SK-N-SH (cell line): ENCODE measurements around the gene ODAD2. TPM values are rescaled to one million over a fixed set of nuclear protein-coding genes. Genes with fewer than 3 reads are reported as not detected.
"Not testable (repeated sequence)": the region's sequence is repeated elsewhere in the genome, so short reads cannot be mapped to it uniquely, and the experiment has no call there.

Source experiments
- CTCF ChIA-PET: fragments of 300-600, 350-600 bp; formaldehyde crosslinking; extraction: SDS; loops from one replicate; lab custom pipeline; 2021; lab: Yijun Ruan, JAX
- POLR2A ChIA-PET: fragments of 350-600 bp; sonication (Branson Sonifier 250); formaldehyde crosslinking; extraction: SDS; loops from one replicate; lab custom pipeline; 2020; ENCODE audit warnings: antibody characterized with exemption, inconsistent platforms; lab: Yijun Ruan, JAX
- DNase-seq: peaks from one replicate; pipeline ENCODE4 v3.0.0; 2012
- H2AFZ ChIP-seq: fragments of 200-600 bp; sonication (generic); 2 replicates; pipeline ENCODE4 v1.8.1; 2016; ENCODE audit warnings: antibody characterized with exemption, mild to moderate bottlenecking, low read depth
- H3F3A ChIP-seq: fragments of 200-600 bp; sonication (generic); replicated peaks from 2 replicates; pipeline ENCODE3; 2016; ENCODE audit warnings: antibody characterized with exemption, mild to moderate bottlenecking; ENCODE audit not compliant: insufficient read depth
- H3K27ac ChIP-seq, 2 experiments: fragments of 200-500 bp in 1 of 2; fragments of 200-600 bp in 1 of 2; sonication (Bioruptor generic) in 1 of 2; sonication (generic), shearing (Covaris generic) in 1 of 2; 2 replicates each; pipeline versions ENCODE4 v1.5.1 to v1.6.1; 2014 to 2016; ENCODE audit warnings: low read depth in 2 of 2, inconsistent platforms in 1 of 2, low read length in 1 of 2, mild to moderate bottlenecking in 1 of 2, mixed read lengths in 1 of 2
- H3K27me3 ChIP-seq: fragments of 200-600 bp; sonication (generic), shearing (Covaris generic); 2 replicates; pipeline ENCODE4 v1.6.1; 2016; ENCODE audit warnings: mixed run types; ENCODE audit not compliant: insufficient read depth
- H3K36me3 ChIP-seq, 2 experiments: fragments of 200-500 bp in 1 of 2; fragments of 200-600 bp in 1 of 2; sonication (Bioruptor generic) in 1 of 2; sonication (generic) in 1 of 2; replicated peaks in 1 of 2; 2 replicates each; pipeline versions ENCODE3 to v1.5.1; 2014 to 2016; ENCODE audit warnings: low read length in 1 of 2, mild to moderate bottlenecking in 1 of 2; ENCODE audit not compliant: insufficient read depth in 2 of 2, control insufficient read depth in 1 of 2
- H3K4me1 ChIP-seq, 2 experiments: fragments of 200-500 bp in 1 of 2; fragments of 200-600 bp in 1 of 2; sonication (Bioruptor generic) in 1 of 2; sonication (generic), shearing (Covaris generic) in 1 of 2; 2 replicates each; pipeline versions ENCODE4 v1.5.1 to v1.6.1; 2014 to 2016; ENCODE audit warnings: low read depth in 1 of 2, low read length in 1 of 2, mixed run types in 1 of 2; ENCODE audit not compliant: insufficient read depth in 2 of 2, control insufficient read depth in 1 of 2
- H3K4me2 ChIP-seq: fragments of 200-600 bp; sonication (generic), shearing (Covaris generic); 2 replicates; pipeline ENCODE4 v1.6.1; 2017; ENCODE audit warnings: mixed run types
- H3K4me3 ChIP-seq, 2 experiments: fragments of 200-500 bp in 1 of 2; fragments of 200-600 bp in 1 of 2; sonication (Bioruptor generic) in 1 of 2; sonication (generic), shearing (Covaris generic) in 1 of 2; 2 replicates each; pipeline versions ENCODE4 v1.5.1 to v1.8.1; 2014 to 2016; ENCODE audit warnings: low read depth in 2 of 2, inconsistent platforms in 1 of 2, low read length in 1 of 2, mild to moderate bottlenecking in 1 of 2, mixed read lengths in 1 of 2, moderate library complexity in 1 of 2
- H3K79me2 ChIP-seq: fragments of 200-600 bp; sonication (generic); 2 replicates; pipeline ENCODE4 v1.8.1; 2017; ENCODE audit warnings: mild to moderate bottlenecking; ENCODE audit not compliant: insufficient read depth
- H3K9ac ChIP-seq: fragments of 200-600 bp; sonication (generic); 2 replicates; pipeline ENCODE4 v1.6.1; 2017; ENCODE audit warnings: mixed run types
- H3K9me2 ChIP-seq: fragments of 200-600 bp; sonication (generic); 2 replicates; pipeline ENCODE4 v1.6.1; 2017; ENCODE audit warnings: mixed run types
- H3K9me3 ChIP-seq: fragments of 200-600 bp; sonication (generic); 2 replicates; pipeline ENCODE4 v1.6.1; 2017; ENCODE audit warnings: mixed run types, mild to moderate bottlenecking, moderate library complexity
- H4K20me1 ChIP-seq: fragments of 200-600 bp; sonication (generic); 2 replicates; pipeline ENCODE4 v1.6.1; 2017; ENCODE audit warnings: mild to moderate bottlenecking, mixed run types; ENCODE audit not compliant: insufficient read depth
- EP300 ChIP-seq, 2 experiments: IDR thresholded peaks; 2 replicates each; pipeline versions ENCODE4 v1.4.0 to v1.6.1; 2012; ENCODE audit warnings: borderline replicate concordance in 1 of 2, low read depth in 1 of 2, low read length in 1 of 2
- FOSL2 ChIP-seq: IDR thresholded peaks from 2 replicates; pipeline ENCODE4 v1.4.0; 2012; ENCODE audit warnings: low read depth, mild to moderate bottlenecking, moderate library complexity, borderline replicate concordance
- RCOR1 ChIP-seq: fragments of 150-350 bp; IDR thresholded peaks from 2 replicates; pipeline ENCODE4 v1.6.1; 2017; ENCODE audit warnings: antibody characterized with exemption, low read length
- SMC3 ChIP-seq: IDR thresholded peaks from 2 replicates; pipeline ENCODE4 v1.6.1; 2012; ENCODE audit warnings: low read depth, low read length, improper control_type of control experiment
- TCF12 ChIP-seq: IDR thresholded peaks from 2 replicates; pipeline ENCODE4 v1.4.0; 2012
- USF2 ChIP-seq: fragments of 150-350 bp; IDR thresholded peaks from 2 replicates; pipeline ENCODE4 v1.6.1; 2017; ENCODE audit warnings: antibody characterized with exemption, low read length, low read depth, borderline replicate concordance
- YY1 ChIP-seq: IDR thresholded peaks from 2 replicates; pipeline ENCODE4 v1.4.0; 2012; ENCODE audit warnings: low read depth, mild to moderate bottlenecking
- WGBS: methylation state at CpG from one replicate; pipeline ENCODE4 v1.1.6; 2017; ENCODE audit warnings: low lambda C conversion rate; 5-methylcytosine and 5-hydroxymethylcytosine counted together
- polyA plus RNA-seq, 3 experiments: library from polyadenylated mRNA; depleted of rRNA; stranded (reverse); fragments of >200 nt; gene quantifications; 2 replicates each; pipeline ENCODE4 v1.2.3, GENCODE V29; 2012

The ODAD2 gene
- polyA plus RNA-seq, 1 of the 3 experiments (the other 2 are of a cell fraction), result not detected

GRCh38 chr10:27908231-27908630, 90.6 kb downstream of the ODAD2 start:
- Histone ChIP-seq H3K36me3 (no peaks in the 10 kb centered on the region), H3F3A (no peaks in the 10 kb centered on the region), H3K9ac (no peak overlapping the region), H3K27ac (no peak overlapping the region), H3K4me3 (no peak overlapping the region), H3K79me2 (no peaks in the 10 kb centered on the region), H3K27me3 (peaks cover 5% of the 10 kb centered on the region; the same call in 1 of the 2 replicates), H3K9me3 (no peaks in the 10 kb centered on the region), H3K4me1 (no peaks in the 10 kb centered on the region), H3K4me2 (no peak overlapping the region), H3K9me2 (no peaks in the 10 kb centered on the region), H4K20me1 (no peaks in the 10 kb centered on the region), H2AFZ (no peak overlapping the region)
- WGBS, result 2% methylated on average over 3 of the region's 3 CpGs
- TF ChIP-seq YY1 (no peak), USF2 (no peak), SMC3 (no peak)
- ChIA-PET CTCF (no interaction called here), POLR2A (no interaction called here)
- DNase-seq, result no peak

- CTCF ChIA-PET, POLR2A ChIA-PET, H3K4me2 ChIP-seq, H3K27me3 ChIP-seq, H3K4me1 ChIP-seq, H3K79me2 ChIP-seq, H3K9ac ChIP-seq, H3K9me2 ChIP-seq, H3K9me3 ChIP-seq, DNase-seq, H3K36me3 ChIP-seq, H3K27ac ChIP-seq, H3K4me3 ChIP-seq, H3F3A ChIP-seq, H2AFZ ChIP-seq, H4K20me1 ChIP-seq: not testable (repeated sequence)
- WGBS, result no CpG with 5 or more reads among the region's 6 CpGs
These were observed 99.4 kb downstream of the ODAD2 start for GRCh38 chr10:27899485-27899884.

DNA sequence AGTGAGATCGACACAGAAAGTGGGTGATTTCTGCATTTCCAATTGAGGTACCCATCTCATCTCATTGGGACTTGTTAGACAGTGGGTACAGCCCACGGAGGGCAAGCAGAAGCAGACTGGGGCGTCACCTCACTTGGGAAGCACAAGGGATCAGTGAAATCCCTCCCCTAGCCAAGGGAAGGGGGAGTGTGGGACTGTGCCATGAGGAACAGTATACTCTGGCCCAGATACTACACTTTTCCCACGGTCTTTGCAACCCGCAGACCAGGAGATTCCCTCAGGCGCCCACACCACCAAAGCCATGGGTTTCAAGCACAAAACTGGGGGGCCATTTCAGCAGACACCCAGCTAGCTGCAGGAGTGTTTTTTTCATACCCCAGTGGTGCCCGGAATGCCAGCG, 99.8 kb downstream of the ODAD2 start:
- no peaks in the 10 kb centered on the region for H4K20me1 ChIP-seq
- TF ChIP-seq FOSL2, result no peak
- TF ChIP-seq USF2, result no peak
- TF ChIP-seq TCF12, result no peak
- TF ChIP-seq RCOR1, result no peak
- TF ChIP-seq EP300 (IDR thresholded peaks at IDR 0.05; ENCODE audit: borderline replicate concordance in 1 of 2, low read depth in 1 of 2, low read length in 1 of 2), result no peak
- no peak for DNase-seq
- POLR2A ChIA-PET, result no interaction called here
- H3K79me2 ChIP-seq, result no peaks in the 10 kb centered on the region
- no peak overlapping the region for H2AFZ ChIP-seq
- no peak overlapping the region for H3K27ac ChIP-seq
- CTCF ChIA-PET, result no interaction called here
- no peak overlapping the region for H3K9ac ChIP-seq
- no peaks in the 10 kb centered on the region for H3K36me3 ChIP-seq
- no peaks in the 10 kb centered on the region for H3K27me3 ChIP-seq
- H3K9me2 ChIP-seq, result no peaks in the 10 kb centered on the region
- no peak overlapping the region for H3K4me2 ChIP-seq
- 2% methylated on average over 8 of the region's 8 CpGs for WGBS
- no peaks in the 10 kb centered on the region for H3F3A ChIP-seq
- H3K9me3 ChIP-seq, result no peaks in the 10 kb centered on the region
- H3K4me1 ChIP-seq, result no peaks in the 10 kb centered on the region
- no peak overlapping the region for H3K4me3 ChIP-seq
